ENCODE data around the gene MYOM1.

Gene MYOM1

GRCh38 chr18:3186678-3187658, 32.8 kb downstream of the MYOM1 start:
- no peak for DNase-seq (ENCODE audit: low read depth in 2 of 2)

GRCh38 chr18:3184275-3184963, 35.3 kb downstream of the MYOM1 start:
- DNase-seq (ENCODE audit: low read depth in 2 of 2): no peak

- DNase-seq (ENCODE audit: low read depth in 2 of 2): no peak
Observed at GRCh38 chr18:3183103-3183717, 36.6 kb downstream of the MYOM1 start.

GRCh38 chr18:3180325-3180724, 39.4 kb downstream of the MYOM1 start:
- no peak for DNase-seq (ENCODE audit: low read depth in 2 of 2)

GRCh38 chr18:3179430-3180089, 40.2 kb downstream of the MYOM1 start:
- no peak for DNase-seq (ENCODE audit: low read depth in 2 of 2)

GRCh38 chr18:3177902-3178687, 41.7 kb downstream of the MYOM1 start:
- no peak for DNase-seq (ENCODE audit: low read depth in 2 of 2)

- DNase-seq (ENCODE audit: low read depth in 2 of 2): no peak
Observed at GRCh38 chr18:3175195-3175758, 44.5 kb downstream of the MYOM1 start.

- no peak for DNase-seq (ENCODE audit: low read depth in 2 of 2)
Observed at GRCh38 chr18:3172097-3172496, 47.7 kb downstream of the MYOM1 start.

GRCh38 chr18:3171631-3172030, 48.1 kb downstream of the MYOM1 start:
- no peak for DNase-seq (ENCODE audit: low read depth in 2 of 2)

GRCh38 chr18:3170441-3171161, 49.2 kb downstream of the MYOM1 start:
- no peak for DNase-seq (ENCODE audit: low read depth in 2 of 2)

GRCh38 chr18:3164381-3164780, 55.4 kb downstream of the MYOM1 start:
- no peak for DNase-seq (ENCODE audit: low read depth in 2 of 2)

GRCh38 chr18:3163968-3164367, 55.8 kb downstream of the MYOM1 start:
- DNase-seq (ENCODE audit: low read depth in 2 of 2): no peak

- DNase-seq (ENCODE audit: low read depth in 2 of 2): no peak
Observed at GRCh38 chr18:3162181-3162580, 57.6 kb downstream of the MYOM1 start.

GRCh38 chr18:3159830-3160229, 59.9 kb downstream of the MYOM1 start:
- DNase-seq (ENCODE audit: low read depth in 2 of 2): no peak

- no peak for DNase-seq (ENCODE audit: low read depth in 2 of 2)
Observed at GRCh38 chr18:3157606-3158005, 62.2 kb downstream of the MYOM1 start.

- DNase-seq (ENCODE audit: low read depth in 2 of 2): no peak
Observed at GRCh38 chr18:3157086-3157485, 62.7 kb downstream of the MYOM1 start.

GRCh38 chr18:3156325-3156640, 63.5 kb downstream of the MYOM1 start:
- no peak for DNase-seq (ENCODE audit: low read depth in 2 of 2)

- no peak for DNase-seq (ENCODE audit: low read depth in 2 of 2)
Observed at GRCh38 chr18:3154214-3154613, 65.6 kb downstream of the MYOM1 start.

GRCh38 chr18:3153107-3153704, 66.6 kb downstream of the MYOM1 start:
- no peak for DNase-seq (ENCODE audit: low read depth in 2 of 2)

- no peak for DNase-seq (ENCODE audit: low read depth in 2 of 2)
Observed at GRCh38 chr18:3152294-3152693, 67.5 kb downstream of the MYOM1 start.

Data from stimulated activated CD8-positive, alpha-beta memory T cell treated with anti-CD3 and anti-CD28 coated beads, Interleukin-15, amount 100 ng/mL, for 4 hours (primary cell).